ENCODE data around the gene DCUN1D2.

DCUN1D2 gene

DNA sequence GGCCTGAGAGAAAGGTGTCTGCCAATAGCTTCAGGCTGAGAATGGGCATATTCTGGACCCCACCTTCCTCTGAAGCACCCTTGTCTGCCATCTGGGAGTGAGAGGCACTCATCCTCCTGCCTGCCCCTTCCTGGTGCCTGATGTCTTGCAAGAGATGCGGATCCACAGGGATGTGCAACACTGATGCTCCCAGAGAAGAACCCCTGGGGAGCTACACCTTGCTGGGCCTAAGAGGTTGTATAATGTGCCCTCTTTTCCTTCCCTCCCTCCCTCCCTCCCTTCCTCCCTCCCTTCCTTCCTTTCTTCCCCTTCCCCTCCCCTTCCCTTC is 71.8 kb downstream of the DCUN1D2 start:
- TF ChIP-seq, protein P1, sequence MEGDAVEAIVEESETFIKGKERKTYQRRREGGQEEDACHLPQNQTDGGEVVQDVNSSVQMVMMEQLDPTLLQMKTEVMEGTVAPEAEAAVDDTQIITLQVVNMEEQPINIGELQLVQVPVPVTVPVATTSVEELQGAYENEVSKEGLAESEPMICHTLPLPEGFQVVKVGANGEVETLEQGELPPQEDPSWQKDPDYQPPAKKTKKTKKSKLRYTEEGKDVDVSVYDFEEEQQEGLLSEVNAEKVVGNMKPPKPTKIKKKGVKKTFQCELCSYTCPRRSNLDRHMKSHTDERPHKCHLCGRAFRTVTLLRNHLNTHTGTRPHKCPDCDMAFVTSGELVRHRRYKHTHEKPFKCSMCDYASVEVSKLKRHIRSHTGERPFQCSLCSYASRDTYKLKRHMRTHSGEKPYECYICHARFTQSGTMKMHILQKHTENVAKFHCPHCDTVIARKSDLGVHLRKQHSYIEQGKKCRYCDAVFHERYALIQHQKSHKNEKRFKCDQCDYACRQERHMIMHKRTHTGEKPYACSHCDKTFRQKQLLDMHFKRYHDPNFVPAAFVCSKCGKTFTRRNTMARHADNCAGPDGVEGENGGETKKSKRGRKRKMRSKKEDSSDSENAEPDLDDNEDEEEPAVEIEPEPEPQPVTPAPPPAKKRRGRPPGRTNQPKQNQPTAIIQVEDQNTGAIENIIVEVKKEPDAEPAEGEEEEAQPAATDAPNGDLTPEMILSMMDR (IDR thresholded peaks at IDR 0.05): no peak
- no peaks in the 10 kb centered on the region for H3K27me3 ChIP-seq
- DNase-seq: no peak
- H3K27ac ChIP-seq: no peak overlapping the region
- H3K9me3 ChIP-seq: no peaks in the 10 kb centered on the region
- H3K36me3 ChIP-seq: no peaks in the 10 kb centered on the region
- peaks cover 0 to 44% (median 27%) of the 10 kb centered on the region in 4 donors for H3K4me1 ChIP-seq
- no peak overlapping the region for H3K4me3 ChIP-seq
- intact Hi-C loops (cut with DNase I; ENCODE audit: low total_unique reads): no loop called here

DNA sequence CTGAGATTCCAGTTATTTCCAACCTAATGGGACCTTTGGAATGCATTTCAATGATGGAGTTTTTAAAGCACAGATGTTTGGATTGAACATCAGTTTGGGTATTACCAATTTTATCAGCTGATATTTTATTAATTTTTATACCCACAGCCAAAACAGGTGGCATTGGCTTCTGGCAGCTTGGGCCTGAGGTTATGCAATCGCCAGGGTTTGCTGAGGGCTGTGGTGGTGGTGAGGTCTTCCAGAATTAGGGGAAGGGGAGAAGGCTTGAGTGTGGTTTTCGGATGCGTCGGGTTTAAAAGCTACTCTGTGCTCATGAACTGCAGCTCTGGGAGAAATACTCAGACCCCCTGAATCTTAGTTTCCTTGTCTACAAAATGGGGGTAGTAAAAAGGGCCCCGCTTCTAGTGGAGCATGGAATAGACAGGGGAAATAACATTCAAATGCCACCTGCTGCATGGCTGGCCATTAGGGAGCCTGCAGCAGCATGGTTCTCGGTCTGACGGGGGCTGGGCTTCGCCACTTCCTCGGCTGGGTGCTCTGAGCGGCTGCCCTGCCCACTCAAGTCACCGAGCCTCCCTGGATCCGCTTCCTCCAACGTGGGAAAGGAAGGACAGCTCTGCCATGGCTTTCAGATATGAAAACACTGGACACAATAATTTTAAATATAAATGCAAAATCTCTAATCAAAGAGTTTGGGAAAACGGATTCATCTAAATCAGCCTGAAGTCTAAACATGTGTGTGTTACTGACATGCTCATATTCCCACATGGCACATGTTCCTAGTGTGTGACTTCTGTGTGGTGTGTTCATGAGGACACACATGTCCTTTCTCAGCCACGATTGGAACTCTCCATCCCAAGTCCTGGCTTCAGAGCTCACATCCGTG is 72.4 kb downstream of the DCUN1D2 start:
- Histone ChIP-seq H3K9me3 (no peaks in the 10 kb centered on the region), H3K4me3 (no peak overlapping the region), H3K27ac (no peak overlapping the region), H3K4me1 (peaks cover 0 to 49% (median 31%) of the 10 kb centered on the region in 4 donors), H3K27me3 (no peaks in the 10 kb centered on the region), H3K36me3 (no peaks in the 10 kb centered on the region)
- DNase-seq: no peak
- intact Hi-C loops (cut with DNase I; ENCODE audit: low total_unique reads): no loop called here
- TF ChIP-seq, protein P1 (IDR thresholded peaks at IDR 0.05): no peak

DNA sequence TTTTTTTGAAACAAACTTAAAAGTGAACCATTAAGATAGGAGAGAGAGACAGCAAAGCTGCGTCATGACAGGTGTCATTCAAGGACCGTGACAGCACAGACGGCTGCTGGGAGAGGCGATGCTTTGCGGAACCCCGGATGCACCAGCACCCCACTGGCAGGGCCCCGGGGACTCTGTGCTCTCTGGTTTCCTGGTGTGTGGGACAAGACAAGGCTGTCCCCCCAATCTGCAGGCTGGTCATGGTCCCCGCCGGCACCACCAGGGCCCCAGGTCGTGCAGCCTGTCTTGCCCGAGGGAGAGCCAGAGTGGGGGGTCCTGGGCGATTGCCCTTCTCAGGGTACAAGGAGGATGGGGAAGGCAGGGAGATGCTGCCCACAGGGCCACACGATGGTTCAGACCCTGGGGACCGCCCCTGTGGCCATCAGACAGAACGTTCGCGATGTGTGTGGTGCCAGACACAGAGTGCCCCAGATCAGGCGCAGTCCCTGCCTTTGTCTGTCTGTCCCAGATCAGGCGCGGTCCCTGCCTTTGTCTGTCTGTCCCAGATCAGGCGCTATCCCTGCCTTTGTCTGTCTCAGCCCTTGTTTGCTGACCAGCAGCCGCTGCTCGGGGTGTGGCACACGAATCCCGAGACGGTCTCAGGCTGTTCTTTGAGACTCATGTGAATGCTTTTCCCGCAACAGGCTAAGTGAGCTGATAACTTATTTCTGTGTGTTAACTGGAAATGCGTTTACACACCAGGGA is 73.3 kb downstream of the DCUN1D2 start:
- TF ChIP-seq, protein P1 (IDR thresholded peaks at IDR 0.05): no peak
- Histone ChIP-seq H3K4me1 (peaks cover 0 to 51% (median 31%) of the 10 kb centered on the region in 4 donors), H3K4me3 (no peak overlapping the region), H3K36me3 (no peaks in the 10 kb centered on the region), H3K9me3 (no peaks in the 10 kb centered on the region), H3K27me3 (no peaks in the 10 kb centered on the region), H3K27ac (peak overlapping the region in 1 of 2 donors; percentile 4)
- intact Hi-C loops (cut with DNase I; ENCODE audit: low total_unique reads): no loop called here
- DNase-seq: no peak

DNA sequence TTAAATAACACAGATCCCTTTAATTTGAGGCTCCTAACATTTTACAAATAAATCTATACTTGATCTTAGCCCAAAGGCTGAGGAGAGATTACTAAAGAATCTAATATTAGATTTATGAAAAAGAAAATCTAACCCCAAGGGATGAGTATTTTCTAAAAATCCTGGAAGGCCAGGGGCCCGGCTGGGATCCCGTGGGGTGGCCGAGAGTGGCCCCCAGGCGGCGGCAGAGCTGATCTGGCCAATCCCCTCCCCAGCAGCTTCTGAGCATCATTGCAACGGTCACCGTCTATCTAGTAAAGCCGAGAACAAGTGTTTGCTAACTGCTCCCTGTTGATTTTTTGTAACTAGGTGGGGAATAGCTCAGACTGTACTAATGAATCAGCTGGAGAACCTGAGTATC is 74.7 kb downstream of the DCUN1D2 start:
- intact Hi-C loops (cut with DNase I; ENCODE audit: low total_unique reads): no loop called here
- DNase-seq: no peak

DNA sequence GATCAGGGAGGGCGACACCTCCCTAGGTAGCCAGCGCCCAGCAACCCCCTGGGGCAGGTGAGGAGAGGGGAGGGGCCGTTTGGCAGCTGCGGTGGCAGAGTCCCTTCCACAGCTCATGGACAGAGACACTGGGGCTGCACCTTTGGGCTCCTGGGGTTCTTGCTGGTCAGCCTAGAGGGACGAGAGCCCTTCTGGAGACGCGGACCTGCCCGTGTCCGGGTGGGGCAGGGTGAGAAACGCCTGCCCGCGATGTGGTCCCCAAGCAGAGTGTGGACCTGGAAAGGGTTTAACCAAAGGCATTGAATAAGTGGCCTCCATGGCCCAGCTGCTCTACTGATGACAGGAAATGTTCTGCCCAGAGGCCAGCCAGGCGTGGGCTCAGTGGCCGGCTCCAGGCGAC is 75.5 kb downstream of the DCUN1D2 start:
- intact Hi-C loops (cut with DNase I; ENCODE audit: low total_unique reads): no loop called here

More for the DNA sequence above, 74.7 kb downstream of the DCUN1D2 start:
- Histone ChIP-seq H3K4me3 (no peak overlapping the region), H3K36me3 (no peaks in the 10 kb centered on the region), H3K9me3 (no peaks in the 10 kb centered on the region), H3K4me1 (peaks cover 0 to 53% (median 33%) of the 10 kb centered on the region in 4 donors), H3K27me3 (no peaks in the 10 kb centered on the region), H3K27ac (peak overlapping the region; percentile 89 to 96)
- TF ChIP-seq, protein P1 (IDR thresholded peaks at IDR 0.05): no peak

More for the DNA sequence above, 75.5 kb downstream of the DCUN1D2 start:
- Histone ChIP-seq H3K27ac (peak overlapping the region; percentile 89 to 96), H3K9me3 (no peaks in the 10 kb centered on the region), H3K36me3 (no peaks in the 10 kb centered on the region), H3K4me3 (no peak overlapping the region), H3K4me1 (peaks cover 0 to 61% (median 37%) of the 10 kb centered on the region in 4 donors), H3K27me3 (no peaks in the 10 kb centered on the region)
- no peak for DNase-seq
- TF ChIP-seq, protein P1 (IDR thresholded peaks at IDR 0.05): no peak

All from tibial artery (tissue), 4 donors.